AG04449 (cell line): ENCODE measurements around the gene ZNF396.
A peak's percentile ranks its signal among the peaks of the same experiment; 100 is the strongest.

Experiments
- CTCF ChIA-PET: fragments of 350-600 bp; formaldehyde crosslinking; extraction: SDS; loops from one replicate; lab custom pipeline; 2021; ENCODE audit warnings: antibody characterized with exemption; lab: Yijun Ruan, JAX
- POLR2A ChIA-PET: fragments of 400-600, 350-600 bp; formaldehyde crosslinking; extraction: SDS; loops from one replicate; lab custom pipeline; 2020; ENCODE audit warnings: antibody characterized with exemption, inconsistent platforms; lab: Yijun Ruan, JAX
- DNase-seq: peaks from one replicate; pipeline ENCODE4 v3.0.0-alpha.2; 2010; ENCODE audit warnings: low read depth, low spot score
- H3K4me3 ChIP-seq: 2 replicates; pipeline ENCODE4 v1.5.1; 2011; ENCODE audit warnings: low read depth, mild to moderate bottlenecking, control low read depth, low read length
- TF ChIP-seq, protein P1 (sequence below): IDR thresholded peaks from one replicate; pipeline ENCODE4 v1.5.1; 2011; ENCODE audit warnings: mild to moderate bottlenecking, moderate library complexity, low read length, control low read depth, inconsistent platforms; ENCODE audit not compliant: insufficient read depth; ENCODE audit errors: missing control alignments

Gene ZNF396

DNA sequence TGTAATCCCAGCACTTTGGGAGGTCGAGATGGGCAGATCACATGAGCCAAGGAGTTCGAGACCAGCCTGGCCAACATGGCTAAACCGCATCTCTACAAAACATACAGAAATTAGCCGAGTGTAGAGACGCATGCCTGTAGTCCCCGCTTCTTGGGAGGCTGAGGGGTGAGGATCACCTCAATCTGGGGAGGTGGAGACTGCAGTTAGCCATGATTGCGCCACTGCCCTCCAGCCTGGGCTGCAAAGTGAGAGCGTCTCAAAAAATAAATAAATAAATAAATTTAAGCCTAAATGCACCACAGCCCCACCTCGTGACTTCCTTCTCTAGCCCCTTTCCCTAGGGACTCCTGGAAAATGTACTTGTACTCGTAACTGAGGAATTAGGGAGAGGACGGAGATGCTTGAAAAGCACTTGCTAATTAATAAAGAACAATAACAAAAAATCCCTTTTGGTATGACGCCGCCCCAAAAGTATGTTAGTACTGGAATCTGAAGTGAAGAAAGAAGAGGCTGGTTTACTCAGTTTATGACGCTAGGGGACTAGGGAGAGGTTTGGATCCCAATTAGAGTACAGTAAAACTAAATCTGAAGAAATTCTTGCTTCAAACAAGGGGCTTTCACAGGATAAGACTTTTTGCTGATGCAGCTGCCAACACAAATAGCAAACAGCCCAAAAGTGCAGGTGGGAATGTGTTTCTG, 887 bp upstream of the ZNF396 start:
- peak overlapping the region; percentile 15; the same call in 1 of the 2 replicates for H3K4me3 ChIP-seq
- ChIA-PET CTCF (no interaction called here), POLR2A (no interaction called here)

DNA sequence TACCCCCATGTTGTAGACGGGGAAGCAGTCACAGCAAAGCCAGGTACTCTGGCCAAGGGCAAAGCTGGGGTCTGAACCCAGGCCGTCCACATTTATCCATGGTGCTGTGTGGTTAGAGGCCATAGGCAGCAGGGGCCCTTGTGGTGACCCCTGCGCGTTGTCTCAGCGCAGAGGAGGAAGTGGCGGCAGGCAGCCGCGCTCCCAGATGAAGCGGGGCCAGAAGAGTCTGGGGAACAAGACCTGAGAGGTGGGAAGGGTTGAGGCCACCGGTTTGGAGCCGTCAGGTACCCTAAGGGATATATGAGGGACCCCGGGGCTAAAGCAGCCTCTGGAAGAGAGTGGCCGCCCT, 770 bp downstream of the ZNF396 start:
- ChIA-PET CTCF (interaction anchor here (5.9 kb wide), 1 partner anchor 8 kb away, joined by 45 read pairs; no protein-coding TSS in a partner anchor), POLR2A (no interaction called here)
- H3K4me3 ChIP-seq = peak overlapping the region; percentile 69
- no peak for DNase-seq
- TF ChIP-seq, protein P1, sequence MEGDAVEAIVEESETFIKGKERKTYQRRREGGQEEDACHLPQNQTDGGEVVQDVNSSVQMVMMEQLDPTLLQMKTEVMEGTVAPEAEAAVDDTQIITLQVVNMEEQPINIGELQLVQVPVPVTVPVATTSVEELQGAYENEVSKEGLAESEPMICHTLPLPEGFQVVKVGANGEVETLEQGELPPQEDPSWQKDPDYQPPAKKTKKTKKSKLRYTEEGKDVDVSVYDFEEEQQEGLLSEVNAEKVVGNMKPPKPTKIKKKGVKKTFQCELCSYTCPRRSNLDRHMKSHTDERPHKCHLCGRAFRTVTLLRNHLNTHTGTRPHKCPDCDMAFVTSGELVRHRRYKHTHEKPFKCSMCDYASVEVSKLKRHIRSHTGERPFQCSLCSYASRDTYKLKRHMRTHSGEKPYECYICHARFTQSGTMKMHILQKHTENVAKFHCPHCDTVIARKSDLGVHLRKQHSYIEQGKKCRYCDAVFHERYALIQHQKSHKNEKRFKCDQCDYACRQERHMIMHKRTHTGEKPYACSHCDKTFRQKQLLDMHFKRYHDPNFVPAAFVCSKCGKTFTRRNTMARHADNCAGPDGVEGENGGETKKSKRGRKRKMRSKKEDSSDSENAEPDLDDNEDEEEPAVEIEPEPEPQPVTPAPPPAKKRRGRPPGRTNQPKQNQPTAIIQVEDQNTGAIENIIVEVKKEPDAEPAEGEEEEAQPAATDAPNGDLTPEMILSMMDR = no peak

More for the DNA sequence above, 887 bp upstream of the ZNF396 start:
- DNase-seq = no peak
- TF ChIP-seq, protein P1 = no peak

DNA sequence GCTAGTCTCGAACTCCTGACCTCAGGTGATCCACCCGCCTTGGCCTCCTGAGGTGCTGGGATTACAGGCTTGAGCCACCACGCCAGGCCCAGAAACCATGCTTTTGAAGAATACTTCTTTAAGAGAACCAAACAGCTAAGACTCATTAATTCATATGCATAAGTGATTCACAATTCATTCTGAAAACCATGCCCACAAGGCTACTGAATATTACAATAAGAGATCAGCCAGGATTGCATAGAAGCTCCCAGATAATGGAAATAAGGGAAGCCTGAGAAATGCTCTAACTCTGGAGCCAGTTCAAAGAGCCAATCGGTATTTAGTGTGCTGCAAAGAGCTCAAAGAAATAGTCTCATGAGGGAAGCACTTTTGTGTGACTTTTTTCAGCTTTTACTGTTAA, 2.4 kb downstream of the ZNF396 start:
- TF ChIP-seq, protein P1 = no peak
- POLR2A ChIA-PET = interaction anchor here (0.6 kb wide), 1 partner anchor 82 kb away, joined by 3 read pairs; no protein-coding TSS in a partner anchor
- CTCF ChIA-PET = interaction anchor here (1.7 to 5.9 kb wide), 2 partner anchors 10 to 20 kb away, joined by 7 to 45 read pairs; no protein-coding TSS in a partner anchor
- H3K4me3 ChIP-seq = no peak overlapping the region
- no peak for DNase-seq

DNA sequence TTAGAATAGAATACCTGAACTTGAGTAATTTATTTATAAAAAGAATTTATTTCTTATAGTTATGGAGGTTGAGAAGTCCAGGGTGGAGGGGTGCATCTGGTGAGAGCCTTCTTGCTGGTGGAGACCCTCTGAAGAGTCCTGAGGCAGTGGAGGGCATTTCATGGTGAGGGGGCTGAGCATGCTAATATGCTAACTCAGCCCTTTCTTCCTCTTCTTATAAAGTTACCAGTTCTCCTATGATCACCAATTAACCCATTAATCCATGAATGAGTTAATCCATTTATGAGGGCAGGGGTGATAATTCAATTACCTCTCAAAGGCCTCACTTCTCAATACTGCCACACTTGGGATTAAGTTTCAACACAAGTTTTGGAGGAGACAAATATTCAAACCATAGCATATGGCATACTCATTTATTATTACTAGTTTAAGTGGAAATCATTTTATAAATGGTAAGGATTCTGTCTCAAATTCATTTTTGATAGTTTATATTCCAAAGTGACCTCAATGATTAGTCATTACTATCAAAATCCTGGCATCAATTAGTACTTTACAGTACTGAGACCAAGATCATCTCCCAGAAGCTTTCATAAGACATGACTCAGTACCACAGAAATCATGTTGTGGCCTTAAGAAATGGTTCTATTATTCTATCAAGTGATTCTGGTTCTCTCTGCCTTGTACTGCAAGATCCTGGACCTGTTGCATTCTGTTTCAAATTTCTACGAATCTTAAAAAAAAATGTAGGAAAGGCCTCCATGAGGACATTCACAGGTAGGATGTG, 5.5 kb downstream of the ZNF396 start:
- CTCF ChIA-PET = interaction anchor here (5.9 kb wide), 1 partner anchor 13 kb away, joined by 45 read pairs; no protein-coding TSS in a partner anchor
- H3K4me3 ChIP-seq = no peak overlapping the region
- no peak for DNase-seq
- TF ChIP-seq, protein P1 = no peak
- POLR2A ChIA-PET = no interaction called here

DNA sequence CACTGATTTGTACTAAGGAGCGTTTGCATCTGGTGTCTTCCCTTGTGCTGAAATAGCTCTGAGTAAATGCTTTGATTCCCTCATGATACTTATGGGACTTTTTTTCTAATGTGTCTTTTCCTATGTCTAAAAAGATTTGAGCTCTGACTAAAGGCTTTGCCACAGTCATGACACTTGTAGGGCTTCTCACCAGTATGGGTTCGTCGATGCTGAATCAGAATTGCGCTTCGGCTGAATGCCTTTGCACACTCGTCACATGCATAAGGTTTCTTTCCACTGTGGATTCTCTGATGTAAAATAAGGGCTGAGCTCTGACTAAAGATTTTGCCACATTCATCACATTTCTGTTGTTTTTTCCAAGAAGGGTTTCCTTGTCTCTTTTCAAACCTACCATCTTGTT, 8.0 kb downstream of the ZNF396 start:
- no peak overlapping the region for H3K4me3 ChIP-seq
- POLR2A ChIA-PET = no interaction called here
- CTCF ChIA-PET = interaction anchor here (1.4 to 3.1 kb wide), 3 partner anchors 12 to 17 kb away, joined by 4 to 11 read pairs (median 10); no protein-coding TSS in a partner anchor
- TF ChIP-seq, protein P1 = no peak
- no peak for DNase-seq

DNA sequence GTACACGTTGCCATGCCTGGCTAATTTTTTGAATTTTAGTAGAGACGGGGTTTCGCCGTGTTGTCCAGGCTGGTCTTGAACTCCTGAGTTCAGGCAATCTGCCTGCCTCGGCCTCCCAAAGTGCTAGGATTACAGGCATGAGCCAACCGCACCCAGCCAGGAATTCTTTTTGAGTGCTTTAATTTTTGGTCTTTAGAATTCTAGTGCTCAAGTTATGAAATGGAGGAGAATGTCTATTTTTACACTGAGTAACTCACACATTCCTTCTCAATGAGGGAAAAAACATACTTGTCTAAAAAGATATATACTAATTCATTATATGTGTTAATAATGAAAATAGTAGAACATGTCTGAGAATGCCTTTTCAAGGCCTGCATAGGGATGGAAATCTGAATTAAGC, 8.5 kb downstream of the ZNF396 start:
- POLR2A ChIA-PET = no interaction called here
- TF ChIP-seq, protein P1 = no peak
- no peak overlapping the region for H3K4me3 ChIP-seq
- DNase-seq = no peak
- CTCF ChIA-PET = interaction anchor here (1.1 to 3.1 kb wide), 3 partner anchors 13 to 137 kb away, joined by 4 to 11 read pairs (median 10); no protein-coding TSS in a partner anchor
